H9 (cell line): ENCODE data around the gene ANKS3. TPM values are rescaled to one million over a fixed set of nuclear protein-coding genes. Genes with fewer than 3 reads are reported as not detected.
A peak's percentile ranks its signal among the peaks of the same experiment; 100 is the strongest.

Experiments used
- DNase-seq: peaks from one replicate; pipeline ENCODE4 v3.0.0-alpha.2; 2017
- H2AFZ ChIP-seq: one replicate; pipeline ENCODE4 v1.6.1; 2013; ENCODE audit warnings: mild to moderate bottlenecking, low read length, control low read depth, moderate library complexity
- H2AK5ac ChIP-seq: 2 replicates; pipeline ENCODE4 v1.6.1; 2013; ENCODE audit warnings: low read length, control low read depth, mixed read lengths; ENCODE audit not compliant: insufficient read length
- H2BK120ac ChIP-seq: one replicate; pipeline ENCODE4 v1.6.1; 2013; ENCODE audit warnings: low read depth, mild to moderate bottlenecking, low read length, control low read depth, inconsistent platforms; ENCODE audit not compliant: poor library complexity, severe bottlenecking
- H2BK12ac ChIP-seq: 2 replicates; pipeline ENCODE4 v1.6.1; 2013; ENCODE audit warnings: low read length, control low read depth, mixed read lengths, low read depth; ENCODE audit not compliant: insufficient read length
- H2BK15ac ChIP-seq: 2 replicates; pipeline ENCODE4 v1.6.1; 2013; ENCODE audit warnings: low read depth, low read length, control low read depth
- H2BK20ac ChIP-seq: one replicate; pipeline ENCODE4 v1.6.1; 2013; ENCODE audit warnings: low read depth, mild to moderate bottlenecking, low read length, control low read depth, inconsistent platforms; ENCODE audit not compliant: poor library complexity, severe bottlenecking
- H2BK5ac ChIP-seq: 2 replicates; pipeline ENCODE4 v1.6.1; 2013; ENCODE audit warnings: low read length, control low read depth, mixed read lengths; ENCODE audit not compliant: insufficient read length
- H3K14ac ChIP-seq: 2 replicates; pipeline ENCODE4 v1.6.1; 2013; ENCODE audit warnings: low read length, control low read depth; ENCODE audit not compliant: insufficient read depth
- H3K18ac ChIP-seq: 2 replicates; pipeline ENCODE4 v1.6.1; 2013; ENCODE audit warnings: low read depth, mild to moderate bottlenecking, mixed read lengths, low read length, control low read depth; ENCODE audit not compliant: insufficient read length
- H3K23ac ChIP-seq: 2 replicates; pipeline ENCODE4 v1.6.1; 2013; ENCODE audit warnings: low read length, control low read depth, mixed read lengths, low read depth; ENCODE audit not compliant: insufficient read length
- H3K23me2 ChIP-seq: 2 replicates; pipeline ENCODE4 v1.6.1; 2013; ENCODE audit warnings: low read depth, mild to moderate bottlenecking, mixed read lengths, low read length, control low read depth; ENCODE audit not compliant: insufficient read length, poor library complexity, severe bottlenecking
- H3K27ac ChIP-seq: 2 replicates; pipeline ENCODE4 v1.5.1; 2013; ENCODE audit warnings: low read length, control low read depth, mixed read lengths, low read depth; ENCODE audit not compliant: insufficient read length
- H3K27me3 ChIP-seq: 2 replicates; pipeline ENCODE4 v1.6.1; 2013; ENCODE audit warnings: low read length, control low read depth, inconsistent platforms; ENCODE audit not compliant: insufficient read depth
- H3K4ac ChIP-seq: 2 replicates; pipeline ENCODE4 v1.6.1; 2013; ENCODE audit warnings: low read depth, mild to moderate bottlenecking, control low read depth, inconsistent platforms, low read length, moderate library complexity
- H3K4me1 ChIP-seq: 2 replicates; pipeline ENCODE4 v1.6.1; 2013; ENCODE audit warnings: low read length, control low read depth, inconsistent platforms; ENCODE audit not compliant: insufficient read depth
- H3K4me2 ChIP-seq: 2 replicates; pipeline ENCODE4 v1.6.1; 2013; ENCODE audit warnings: low read length, control low read depth, mixed read lengths; ENCODE audit not compliant: insufficient read length, insufficient read depth
- H3K56ac ChIP-seq: 2 replicates; pipeline ENCODE4 v1.6.1; 2013; ENCODE audit warnings: low read depth, mild to moderate bottlenecking, mixed read lengths, low read length, control low read depth; ENCODE audit not compliant: insufficient read length
- H3K79me1 ChIP-seq: 2 replicates; pipeline ENCODE4 v1.6.1; 2013; ENCODE audit warnings: low read depth, mild to moderate bottlenecking, moderate library complexity, low read length, control low read depth, inconsistent platforms; ENCODE audit not compliant: insufficient read depth, poor library complexity, severe bottlenecking
- H3K79me2 ChIP-seq: 2 replicates; pipeline ENCODE4 v1.6.1; 2013; ENCODE audit warnings: low read length, control low read depth, inconsistent platforms; ENCODE audit not compliant: insufficient read depth
- H3K9ac ChIP-seq: 2 replicates; pipeline ENCODE4 v1.6.1; 2013; ENCODE audit warnings: low read length, control low read depth, mixed read lengths; ENCODE audit not compliant: insufficient read length; ENCODE audit errors: extremely low read depth
- H3K9me3 ChIP-seq: one replicate; pipeline ENCODE4 v1.6.1; 2013; ENCODE audit warnings: low read depth, low read length, inconsistent platforms; ENCODE audit not compliant: control insufficient read depth
- H3T11ph ChIP-seq: one replicate; pipeline ENCODE4 v1.6.1; 2013; ENCODE audit warnings: mild to moderate bottlenecking, low read length, control low read depth, inconsistent platforms
- H4K20me1 ChIP-seq: one replicate; pipeline ENCODE4 v1.6.1; 2013; ENCODE audit not compliant: control insufficient read depth, insufficient read length, insufficient read depth
- H4K5ac ChIP-seq: 2 replicates; pipeline ENCODE4 v1.6.1; 2013; ENCODE audit warnings: low read depth, mild to moderate bottlenecking, mixed read lengths, low read length, control low read depth; ENCODE audit not compliant: insufficient read length
- H4K8ac ChIP-seq: replicated peaks from 2 replicates; pipeline ENCODE4 v1.6.1; 2013; ENCODE audit warnings: low read length, control low read depth, mixed read lengths, low read depth; ENCODE audit not compliant: insufficient read length
- H4K91ac ChIP-seq: 2 replicates; pipeline ENCODE4 v1.6.1; 2013; ENCODE audit warnings: low read depth, mild to moderate bottlenecking, moderate library complexity, mixed read lengths, low read length, control low read depth; ENCODE audit not compliant: insufficient read length
- H3K27ac Mint-ChIP-seq, 3 experiments: 2 replicates in 2 of 3; 3 replicates in 1 of 3; pipeline ENCODE4 v1.8.0; 2020 to 2021; ENCODE audit warnings: mixed read lengths in 3 of 3, mild to moderate bottlenecking in 1 of 3, moderate library complexity in 1 of 3
- H3K27me3 Mint-ChIP-seq: 2 replicates; pipeline ENCODE4 v1.8.0; 2021; ENCODE audit warnings: low read depth, mild to moderate bottlenecking, moderate library complexity, mixed read lengths
- H3K36me3 Mint-ChIP-seq, 3 experiments: 2 replicates in 2 of 3; 3 replicates in 1 of 3; pipeline ENCODE4 v1.8.0; 2020 to 2021; ENCODE audit warnings: low read depth in 3 of 3, mixed read lengths in 3 of 3; ENCODE audit not compliant: insufficient read depth in 1 of 3
- H3K4me1 Mint-ChIP-seq, 2 experiments: 2 replicates each; pipeline ENCODE4 v1.8.0; 2020; ENCODE audit warnings: mixed read lengths in 2 of 2
- H3K4me3 Mint-ChIP-seq, 2 experiments: 2 replicates in 1 of 2; 3 replicates in 1 of 2; pipeline ENCODE4 v1.8.0; 2020 to 2021; ENCODE audit warnings: mild to moderate bottlenecking in 2 of 2, mixed read lengths in 2 of 2, moderate library complexity in 1 of 2
- H3K9me3 Mint-ChIP-seq, 2 experiments: 2 replicates in 1 of 2; 3 replicates in 1 of 2; pipeline ENCODE4 v1.8.0; 2020; ENCODE audit warnings: mild to moderate bottlenecking in 2 of 2, mixed read lengths in 2 of 2, moderate library complexity in 1 of 2
- WGBS: extraction: QIAGEN DNeasy Blood & Tissue Kit; methylation state at CpG from one replicate; pipeline ENCODE4 v1.1.7; 2013; ENCODE audit warnings: missing lambda C conversion rate, low lambda C conversion rate, mixed read lengths; ENCODE audit not compliant: insufficient read length; ENCODE audit errors: extremely low coverage; 5-methylcytosine and 5-hydroxymethylcytosine counted together
- total RNA-seq: library from RNA; stranded (reverse); gene quantifications from 2 replicates; pipeline ENCODE4 v1.2.1, GENCODE V29; 2021
- TF ChIP-seq, protein P1 (sequence below): fragments of 200-600 bp; sonication (generic); conservative IDR thresholded peaks from 3 replicates; pipeline ENCODE4 v1.8.0; 2021; ENCODE audit warnings: antibody characterized with exemption, mild to moderate bottlenecking

The ANKS3 gene
- total RNA-seq, 1 experiment from 2014 or later, result 32.0 TPM

DNA sequence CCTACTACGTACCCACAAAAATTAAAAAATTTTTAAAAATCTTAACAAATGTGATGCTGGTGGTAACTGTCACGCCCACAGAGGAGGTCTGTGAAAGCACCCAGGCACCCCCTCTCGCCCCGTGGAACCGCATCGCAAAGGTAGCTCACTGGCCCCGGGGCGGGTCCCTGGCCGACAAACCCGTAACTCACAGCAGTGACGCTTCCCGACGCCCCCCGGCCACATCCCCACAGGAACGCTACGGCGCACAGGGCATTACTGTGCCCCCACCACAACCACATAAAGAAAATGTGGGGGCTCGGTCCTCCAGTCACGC is 366 bp downstream of the ANKS3 start:
- Histone ChIP-seq H2BK12ac (no peak overlapping the region), H3K4ac (no peak overlapping the region), H3T11ph (no peak overlapping the region), H3K9ac (peak overlapping the region; percentile 53), H3K4me1 (no peaks in the 10 kb centered on the region), H2BK20ac (no peak overlapping the region), H2AK5ac (no peak overlapping the region), H4K8ac (no peak overlapping the region), H3K27me3 (no peaks in the 10 kb centered on the region), H4K91ac (no peak overlapping the region), H3K79me1 (peaks cover 4% of the 10 kb centered on the region), H4K5ac (no peak overlapping the region), H3K23ac (no peak overlapping the region), H3K4me2 (peak overlapping the region; percentile 76), H3K56ac (no peak overlapping the region), H3K9me3 (no peaks in the 10 kb centered on the region), H3K18ac (no peak overlapping the region), H3K79me2 (peaks cover 4% of the 10 kb centered on the region; the same call in 1 of the 2 replicates), H3K27ac (no peak overlapping the region), H2BK5ac (no peak overlapping the region), H3K23me2 (peaks cover 9% of the 10 kb centered on the region), H2BK15ac (no peak overlapping the region), H2BK120ac (no peak overlapping the region), H2AFZ (no peak overlapping the region), H3K14ac (no peak overlapping the region), H4K20me1 (no peaks in the 10 kb centered on the region)
- DNase-seq, result no peak
- peak overlapping the region; percentile 83 to 94 (median 94) for H3K27ac Mint-ChIP-seq
- H3K4me3 Mint-ChIP-seq, result peak overlapping the region; percentile 92 to 97
- peaks cover 0 to 18% (median 17%) of the 10 kb centered on the region in 3 experiments; a peak in 5 of 7 replicates for H3K36me3 Mint-ChIP-seq
- TF ChIP-seq, protein P1, sequence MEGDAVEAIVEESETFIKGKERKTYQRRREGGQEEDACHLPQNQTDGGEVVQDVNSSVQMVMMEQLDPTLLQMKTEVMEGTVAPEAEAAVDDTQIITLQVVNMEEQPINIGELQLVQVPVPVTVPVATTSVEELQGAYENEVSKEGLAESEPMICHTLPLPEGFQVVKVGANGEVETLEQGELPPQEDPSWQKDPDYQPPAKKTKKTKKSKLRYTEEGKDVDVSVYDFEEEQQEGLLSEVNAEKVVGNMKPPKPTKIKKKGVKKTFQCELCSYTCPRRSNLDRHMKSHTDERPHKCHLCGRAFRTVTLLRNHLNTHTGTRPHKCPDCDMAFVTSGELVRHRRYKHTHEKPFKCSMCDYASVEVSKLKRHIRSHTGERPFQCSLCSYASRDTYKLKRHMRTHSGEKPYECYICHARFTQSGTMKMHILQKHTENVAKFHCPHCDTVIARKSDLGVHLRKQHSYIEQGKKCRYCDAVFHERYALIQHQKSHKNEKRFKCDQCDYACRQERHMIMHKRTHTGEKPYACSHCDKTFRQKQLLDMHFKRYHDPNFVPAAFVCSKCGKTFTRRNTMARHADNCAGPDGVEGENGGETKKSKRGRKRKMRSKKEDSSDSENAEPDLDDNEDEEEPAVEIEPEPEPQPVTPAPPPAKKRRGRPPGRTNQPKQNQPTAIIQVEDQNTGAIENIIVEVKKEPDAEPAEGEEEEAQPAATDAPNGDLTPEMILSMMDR, result no peak
- H3K4me1 Mint-ChIP-seq, result peaks cover 8 to 12% of the 10 kb centered on the region in 2 experiments
- no CpG with 5 or more reads among the region's 19 CpGs for WGBS
- H3K9me3 Mint-ChIP-seq, result no peaks in the 10 kb centered on the region; a peak in 1 of 5 replicates
- H3K27me3 Mint-ChIP-seq, result peaks cover 4% of the 10 kb centered on the region
